ENCODE results near the gene CTAGE15. TPM values are rescaled to one million over a fixed set of nuclear protein-coding genes. Genes with fewer than 3 reads are reported as not detected.
"Not testable (repeated sequence)": the region's sequence is repeated elsewhere in the genome, so short reads cannot be mapped to it uniquely, and the experiment has no call there.

The CTAGE15 gene, protein sequence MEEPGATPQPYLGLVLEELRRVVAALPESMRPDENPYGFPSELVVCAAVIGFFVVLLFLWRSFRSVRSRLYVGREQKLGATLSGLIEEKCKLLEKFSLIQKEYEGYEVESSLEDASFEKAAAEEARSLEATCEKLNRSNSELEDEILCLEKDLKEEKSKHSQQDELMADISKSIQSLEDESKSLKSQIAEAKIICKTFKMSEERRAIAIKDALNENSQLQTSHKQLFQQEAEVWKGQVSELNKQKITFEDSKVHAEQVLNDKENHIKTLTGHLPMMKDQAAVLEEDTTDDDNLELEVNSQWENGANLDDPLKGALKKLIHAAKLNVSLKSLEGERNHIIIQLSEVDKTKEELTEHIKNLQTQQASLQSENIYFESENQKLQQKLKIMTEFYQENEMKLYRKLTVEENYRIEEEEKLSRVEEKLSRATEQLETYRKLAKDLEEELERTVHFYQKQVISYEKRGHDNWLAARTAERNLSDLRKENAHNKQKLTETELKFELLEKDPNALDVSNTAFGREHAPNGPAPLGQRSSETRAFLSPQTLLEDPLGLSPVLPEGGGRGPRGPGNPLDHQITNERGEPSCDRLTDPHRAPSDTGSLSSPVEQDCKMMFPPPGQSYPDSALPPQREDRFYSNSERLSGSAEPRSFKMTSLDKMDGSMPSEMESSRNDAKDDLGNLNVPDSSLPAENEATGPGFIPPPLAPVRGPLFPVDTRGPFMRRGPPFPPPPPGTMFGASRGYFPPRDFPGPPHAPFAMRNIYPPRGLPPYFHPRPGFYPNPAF
- 0.21 TPM for total RNA-seq

DNA sequence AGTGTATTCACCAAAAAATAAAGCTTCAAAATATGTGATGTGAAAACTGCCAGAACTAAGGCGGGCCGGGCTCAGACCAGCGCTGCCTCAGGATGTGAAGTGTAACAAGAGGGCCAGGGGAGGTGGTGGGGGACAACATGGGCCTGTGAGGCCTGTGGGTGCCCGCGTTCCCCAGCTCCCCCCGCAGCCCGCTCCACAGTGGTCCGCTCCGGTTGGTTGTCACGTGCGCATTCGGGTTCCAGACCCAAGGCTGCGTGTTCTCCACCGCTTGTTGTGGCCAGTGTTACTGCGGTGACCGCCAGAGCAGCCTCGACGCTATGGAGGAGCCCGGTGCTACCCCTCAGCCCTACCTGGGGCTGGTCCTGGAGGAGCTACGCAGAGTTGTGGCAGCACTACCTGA lies at the start of gene CTAGE15:
Gene CTAGE15 (plus strand): TSS at position 301 of the 400 bp plus-strand sequence. CDS start 17 bp downstream, at position 318.
- intact Hi-C loops (cut with DNase I); DNase-seq (ENCODE audit: low spot score in 2 of 2); H3K36me3 ChIP-seq; H3K27ac ChIP-seq; H3K27me3 ChIP-seq; H3K4me1 ChIP-seq; H3K4me3 ChIP-seq; H3K9me3 ChIP-seq: not testable (repeated sequence)

DNA sequence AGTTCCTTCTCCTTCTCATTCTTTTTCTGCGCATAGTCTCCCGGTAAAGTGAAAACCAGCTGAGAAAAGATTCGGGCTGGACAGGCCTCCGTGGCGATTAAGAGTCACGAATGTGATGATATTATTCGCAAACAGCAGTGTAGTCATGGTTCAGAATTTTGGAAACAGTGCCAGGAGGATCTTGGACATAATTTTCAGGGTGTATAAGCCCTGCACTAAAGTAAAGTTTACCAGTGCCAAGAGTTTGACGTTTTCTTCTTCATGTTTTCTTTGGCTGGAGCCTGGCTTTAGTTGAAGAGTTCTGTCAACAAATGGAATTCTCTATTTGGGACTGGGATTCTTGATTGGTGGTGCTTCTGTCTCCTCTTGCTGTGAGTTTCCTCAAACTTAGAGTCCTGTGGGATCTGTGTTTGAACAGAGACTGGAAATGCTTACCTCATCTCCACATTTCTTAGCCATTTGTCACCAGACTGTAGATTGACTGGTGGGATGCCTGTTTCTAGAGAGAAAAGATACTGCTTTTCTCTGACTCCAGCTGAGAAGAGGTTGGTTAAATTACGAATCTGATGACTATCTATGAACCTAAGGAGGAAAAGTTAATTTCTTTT lies 49.2 kb upstream of the CTAGE15 start:
- intact Hi-C loops (cut with DNase I); H3K4me3 ChIP-seq; H3K9me3 ChIP-seq; H3K27me3 ChIP-seq; H3K4me1 ChIP-seq; H3K36me3 ChIP-seq; H3K27ac ChIP-seq; DNase-seq (ENCODE audit: low spot score in 2 of 2): not testable (repeated sequence)

DNA sequence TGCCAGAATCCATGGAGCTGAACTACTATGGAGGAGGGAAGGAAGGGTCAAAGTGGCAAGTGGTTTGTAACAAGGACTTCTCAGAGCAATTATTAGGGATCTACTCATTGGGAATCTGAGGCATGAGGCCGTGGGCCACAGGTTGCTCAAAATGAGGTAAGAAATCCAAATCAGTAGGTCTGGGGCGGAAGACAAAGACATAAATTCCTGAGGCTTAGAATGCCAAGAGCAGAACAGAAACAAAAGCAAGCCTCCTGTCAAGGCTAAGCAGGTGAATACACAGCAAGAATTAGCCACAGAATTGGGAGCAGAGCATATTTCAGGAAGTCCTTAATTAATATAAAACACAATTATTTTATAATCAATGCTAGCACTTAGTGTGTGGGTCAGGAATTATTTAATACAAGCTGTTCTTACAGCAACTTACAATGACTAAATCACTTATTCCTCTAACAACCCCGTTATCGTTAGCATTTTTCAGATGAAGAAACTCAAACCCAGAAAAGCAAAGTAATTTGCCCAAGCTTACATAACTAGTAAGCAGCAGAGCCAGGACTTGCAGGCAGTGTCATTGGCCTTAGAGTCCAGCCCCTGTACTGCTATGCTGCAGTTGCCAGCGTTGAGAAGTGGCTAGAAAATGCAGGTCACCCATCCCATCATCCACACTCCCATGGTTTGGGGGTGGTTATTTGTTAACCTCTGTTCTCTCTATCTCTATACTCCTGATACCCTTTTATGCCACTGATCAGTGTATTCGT lies 40.3 kb upstream of the CTAGE15 start:
- H3K4me3 ChIP-seq; H3K27me3 ChIP-seq; H3K4me1 ChIP-seq; H3K9me3 ChIP-seq; H3K27ac ChIP-seq; intact Hi-C loops (cut with DNase I); DNase-seq (ENCODE audit: low spot score in 2 of 2); H3K36me3 ChIP-seq: not testable (repeated sequence)

DNA sequence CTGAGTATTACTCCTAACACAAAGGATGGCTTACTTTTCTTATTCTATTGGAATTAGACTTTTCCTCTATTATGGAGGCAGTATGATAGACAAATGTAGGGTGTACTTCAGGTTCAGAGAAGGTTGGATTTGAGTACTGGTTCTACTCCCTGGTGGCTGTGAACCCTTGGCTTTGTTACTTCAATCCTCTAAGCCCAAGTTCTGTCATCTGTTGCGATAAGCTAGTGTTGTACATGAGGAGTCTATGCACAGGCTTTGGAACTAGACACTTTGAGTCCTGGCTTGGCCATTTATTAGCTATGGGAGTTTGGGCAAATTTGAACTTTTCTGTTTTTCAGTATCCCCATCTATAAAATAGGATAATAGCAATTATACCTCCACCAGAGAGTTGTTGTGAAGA lies 39.7 kb upstream of the CTAGE15 start:
- intact Hi-C loops (cut with DNase I); H3K27me3 ChIP-seq; H3K4me3 ChIP-seq; H3K27ac ChIP-seq; H3K4me1 ChIP-seq; DNase-seq (ENCODE audit: low spot score in 2 of 2); H3K36me3 ChIP-seq; H3K9me3 ChIP-seq: not testable (repeated sequence)

GRCh38 chr7:143533213-143533839 lies 38.3 kb upstream of the CTAGE15 start:
- H3K36me3 ChIP-seq; H3K9me3 ChIP-seq; H3K27ac ChIP-seq; intact Hi-C loops (cut with DNase I); H3K27me3 ChIP-seq; H3K4me1 ChIP-seq; H3K4me3 ChIP-seq; DNase-seq (ENCODE audit: low spot score in 2 of 2): not testable (repeated sequence)

DNA sequence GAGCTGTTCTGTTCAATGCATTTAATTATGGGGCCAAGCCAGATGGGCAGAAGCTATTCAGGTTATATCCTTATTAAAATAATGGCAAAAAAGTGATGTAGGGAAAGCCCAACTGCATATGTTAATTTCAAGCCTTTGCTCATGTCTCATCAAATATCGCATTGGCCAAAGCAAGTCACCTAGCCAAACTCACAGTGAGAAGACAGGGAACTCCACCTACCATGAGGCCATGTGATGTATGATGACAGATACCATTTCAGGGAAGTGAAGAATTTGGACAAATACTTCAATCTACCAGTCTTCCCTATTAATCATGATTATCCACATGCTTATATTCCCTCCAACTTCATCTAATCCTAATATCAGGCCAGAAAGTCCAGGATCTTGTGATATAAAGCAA lies 35.2 kb upstream of the CTAGE15 start:
- intact Hi-C loops (cut with DNase I); H3K27ac ChIP-seq; H3K4me3 ChIP-seq; DNase-seq (ENCODE audit: low spot score in 2 of 2); H3K9me3 ChIP-seq; H3K36me3 ChIP-seq; H3K4me1 ChIP-seq; H3K27me3 ChIP-seq: not testable (repeated sequence)

DNA sequence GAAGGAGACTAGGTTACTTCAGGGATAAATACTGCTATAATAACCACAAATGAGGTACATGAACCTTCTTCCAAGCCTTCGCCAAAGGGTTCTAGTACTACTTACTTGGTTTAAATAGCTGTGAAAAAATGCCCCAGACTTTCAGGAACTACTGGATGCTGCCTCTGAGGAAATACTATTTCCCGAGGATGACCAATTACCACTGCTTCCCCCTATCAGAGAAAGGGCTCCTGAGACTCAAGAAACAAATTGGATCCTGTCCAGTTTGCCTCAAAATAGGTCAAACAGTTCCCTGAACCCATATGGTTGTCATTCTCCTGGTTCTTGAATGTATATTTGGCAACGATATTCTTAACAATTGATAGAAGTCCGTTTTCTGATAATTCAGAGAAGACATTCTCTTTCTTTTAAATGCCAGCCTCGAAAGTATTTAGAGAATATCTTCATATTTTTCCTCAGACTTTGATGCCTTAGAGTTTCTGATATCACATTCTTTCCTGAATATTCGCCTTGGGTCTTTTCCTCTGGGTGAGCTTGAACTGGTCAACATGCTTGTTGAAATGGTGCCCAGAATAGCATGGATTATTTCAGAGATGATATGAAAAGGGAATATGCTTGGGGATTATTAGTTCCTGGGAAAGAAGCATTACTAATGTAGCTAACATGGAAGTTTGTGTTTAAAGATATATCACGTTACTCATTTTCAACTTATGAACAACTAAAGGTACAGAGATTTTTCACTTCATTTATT lies 28.1 kb upstream of the CTAGE15 start:
- H3K27ac ChIP-seq; H3K27me3 ChIP-seq; H3K4me1 ChIP-seq; DNase-seq (ENCODE audit: low spot score in 2 of 2); H3K36me3 ChIP-seq; intact Hi-C loops (cut with DNase I); H3K4me3 ChIP-seq; H3K9me3 ChIP-seq: not testable (repeated sequence)

GRCh38 chr7:143555968-143556367 lies 15.6 kb upstream of the CTAGE15 start:
- H3K9me3 ChIP-seq; H3K4me3 ChIP-seq; H3K4me1 ChIP-seq; H3K27me3 ChIP-seq; DNase-seq (ENCODE audit: low spot score in 2 of 2); intact Hi-C loops (cut with DNase I); H3K36me3 ChIP-seq; H3K27ac ChIP-seq: not testable (repeated sequence)

DNA sequence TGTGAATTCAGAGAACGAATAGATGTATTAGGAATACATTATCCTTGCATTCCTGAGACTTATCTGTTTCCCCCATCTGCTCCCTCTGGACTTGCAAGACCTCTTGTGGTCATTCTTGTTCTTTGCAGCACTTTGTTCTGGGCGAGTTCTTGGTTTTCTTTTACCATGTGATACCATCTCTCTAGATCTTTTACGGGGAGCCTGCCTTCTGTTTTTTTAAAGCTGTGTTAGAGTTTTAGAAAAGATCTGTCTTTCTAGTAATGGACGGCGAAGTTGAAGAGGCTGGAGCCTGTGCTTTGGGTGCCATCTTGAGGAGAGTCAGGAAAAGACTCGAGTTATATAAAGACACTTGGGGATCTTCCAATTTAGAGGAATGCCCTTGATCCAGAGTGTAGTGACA lies 8.3 kb upstream of the CTAGE15 start:
- H3K36me3 ChIP-seq; intact Hi-C loops (cut with DNase I); H3K9me3 ChIP-seq; H3K27me3 ChIP-seq; H3K4me1 ChIP-seq; DNase-seq (ENCODE audit: low spot score in 2 of 2); H3K27ac ChIP-seq; H3K4me3 ChIP-seq: not testable (repeated sequence)
- TF ChIP-seq, protein P1, sequence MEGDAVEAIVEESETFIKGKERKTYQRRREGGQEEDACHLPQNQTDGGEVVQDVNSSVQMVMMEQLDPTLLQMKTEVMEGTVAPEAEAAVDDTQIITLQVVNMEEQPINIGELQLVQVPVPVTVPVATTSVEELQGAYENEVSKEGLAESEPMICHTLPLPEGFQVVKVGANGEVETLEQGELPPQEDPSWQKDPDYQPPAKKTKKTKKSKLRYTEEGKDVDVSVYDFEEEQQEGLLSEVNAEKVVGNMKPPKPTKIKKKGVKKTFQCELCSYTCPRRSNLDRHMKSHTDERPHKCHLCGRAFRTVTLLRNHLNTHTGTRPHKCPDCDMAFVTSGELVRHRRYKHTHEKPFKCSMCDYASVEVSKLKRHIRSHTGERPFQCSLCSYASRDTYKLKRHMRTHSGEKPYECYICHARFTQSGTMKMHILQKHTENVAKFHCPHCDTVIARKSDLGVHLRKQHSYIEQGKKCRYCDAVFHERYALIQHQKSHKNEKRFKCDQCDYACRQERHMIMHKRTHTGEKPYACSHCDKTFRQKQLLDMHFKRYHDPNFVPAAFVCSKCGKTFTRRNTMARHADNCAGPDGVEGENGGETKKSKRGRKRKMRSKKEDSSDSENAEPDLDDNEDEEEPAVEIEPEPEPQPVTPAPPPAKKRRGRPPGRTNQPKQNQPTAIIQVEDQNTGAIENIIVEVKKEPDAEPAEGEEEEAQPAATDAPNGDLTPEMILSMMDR (IDR thresholded peaks at IDR 0.05), result peak in 1 of 3 experiments; percentile 14

GRCh38 chr7:143566001-143566400 lies 5.6 kb upstream of the CTAGE15 start:
- DNase-seq (ENCODE audit: low spot score in 2 of 2); H3K4me3 ChIP-seq; H3K27ac ChIP-seq; H3K4me1 ChIP-seq; H3K36me3 ChIP-seq; intact Hi-C loops (cut with DNase I); H3K27me3 ChIP-seq; H3K9me3 ChIP-seq: not testable (repeated sequence)

- intact Hi-C loops (cut with DNase I); H3K27ac ChIP-seq; H3K9me3 ChIP-seq; H3K4me3 ChIP-seq; H3K36me3 ChIP-seq; H3K4me1 ChIP-seq; DNase-seq (ENCODE audit: low spot score in 2 of 2); H3K27me3 ChIP-seq: not testable (repeated sequence)
Observed at GRCh38 chr7:143588183-143588582, 16.6 kb downstream of the CTAGE15 start.

Data from ascending aorta (tissue), 2 donors.